Stimulated activated CD4-positive, alpha-beta T cell treated with anti-CD3 and anti-CD28 coated beads, Interleukin-12 subunit alpha, Interleukin-12 subunit beta, amount 100 ng/mL, for 4 hours (primary cell): ENCODE data around the gene RBM42.

Source experiments
- DNase-seq: peaks from one replicate; pipeline ENCODE4 v3.0.0-alpha.2; 2020

RBM42 gene

DNA sequence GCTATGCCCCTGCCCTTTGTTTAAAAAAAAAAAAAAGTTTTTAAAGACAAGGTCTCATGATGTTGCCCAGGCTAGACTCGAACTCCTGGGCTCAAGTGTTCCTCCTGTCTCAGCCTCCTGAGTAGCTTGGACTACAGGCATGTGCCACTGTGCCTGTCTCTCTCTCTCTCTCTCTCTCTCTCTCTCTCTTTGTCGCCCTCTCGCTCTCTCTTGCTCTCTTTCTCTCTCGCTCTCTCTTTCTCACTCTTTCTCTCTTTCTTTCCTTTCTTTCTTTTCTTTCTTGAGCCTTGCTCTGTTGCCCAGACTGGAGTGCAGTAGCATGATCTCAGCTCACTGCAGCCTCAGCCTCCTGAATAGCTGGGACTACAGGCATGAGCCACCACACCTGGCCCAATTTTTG lies 26.8 kb downstream of the RBM42 start:
- DNase-seq = no peak

DNA sequence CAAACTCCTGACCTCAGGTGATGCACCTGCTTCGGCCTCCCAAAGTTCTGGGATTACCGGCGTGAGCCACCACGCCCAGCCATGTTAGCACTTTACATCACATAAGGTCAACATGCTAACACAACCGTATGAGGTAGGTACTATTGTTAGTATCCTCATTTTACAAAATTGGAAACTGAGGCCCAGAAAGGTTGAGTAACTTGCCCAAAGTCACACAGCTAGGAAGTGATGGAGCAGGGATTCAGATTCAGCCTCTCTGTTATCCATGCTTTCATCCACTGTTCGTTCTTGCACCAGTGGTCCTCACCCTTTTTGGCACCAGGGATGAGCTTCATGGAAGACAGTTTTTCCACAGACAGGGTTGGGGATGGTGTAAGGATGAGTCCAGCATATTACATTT lies 27.9 kb downstream of the RBM42 start:
- no peak for DNase-seq

DNA sequence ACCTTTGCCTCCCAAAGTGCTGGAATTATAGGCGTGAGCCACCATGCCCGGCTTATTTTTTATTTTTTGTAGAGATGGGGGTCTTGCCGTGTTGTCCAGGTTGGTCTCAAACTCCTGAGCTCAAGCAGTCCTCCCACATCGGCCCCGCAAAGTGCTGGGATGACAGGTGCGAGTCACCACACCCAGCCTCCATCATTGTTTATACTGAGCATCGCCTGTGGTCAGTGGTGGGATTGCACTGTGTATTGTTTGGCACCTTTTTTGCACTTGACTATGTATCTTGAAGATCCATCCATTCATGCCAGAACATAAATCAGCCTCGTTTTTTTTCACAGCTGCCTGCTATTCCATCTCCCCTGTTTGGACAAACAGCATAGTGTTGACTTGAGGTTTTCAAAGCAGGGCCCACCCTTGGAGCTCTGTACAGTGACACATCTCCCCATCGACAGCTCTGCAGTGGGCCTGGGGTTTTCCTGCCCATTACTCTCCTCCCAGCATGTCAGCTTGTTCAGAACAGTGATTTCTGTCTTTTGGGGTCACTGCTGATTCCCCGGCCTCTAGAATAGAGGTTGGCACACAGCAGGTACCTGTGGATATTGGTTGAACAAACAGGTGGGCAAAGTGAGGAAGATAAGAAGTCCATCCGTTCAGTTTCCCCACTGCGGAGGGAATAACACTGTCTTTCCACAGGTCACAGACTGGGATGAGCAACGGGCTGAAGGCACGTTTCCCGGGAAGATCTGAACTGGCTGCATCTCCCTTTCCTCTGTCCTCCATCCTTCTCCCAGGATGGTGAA lies 29.3 kb downstream of the RBM42 start:
- no peak for DNase-seq

DNA sequence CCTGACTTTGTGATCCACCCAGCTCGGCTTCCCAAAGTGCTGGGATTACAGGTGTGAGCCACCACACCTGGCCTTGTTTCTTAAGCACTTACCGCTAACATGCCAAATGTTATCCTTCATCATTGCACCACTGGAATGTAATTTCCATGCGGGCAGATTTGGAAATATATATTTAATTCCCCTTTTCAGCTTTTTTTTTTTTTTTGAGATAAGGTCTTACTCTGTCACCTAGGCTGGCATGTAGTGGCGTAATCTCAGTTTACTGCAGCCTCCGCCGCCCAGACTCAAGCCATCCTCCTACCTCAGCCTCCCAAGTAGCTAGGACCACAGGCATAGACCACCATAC lies 33.1 kb downstream of the RBM42 start:
- DNase-seq = no peak

DNA sequence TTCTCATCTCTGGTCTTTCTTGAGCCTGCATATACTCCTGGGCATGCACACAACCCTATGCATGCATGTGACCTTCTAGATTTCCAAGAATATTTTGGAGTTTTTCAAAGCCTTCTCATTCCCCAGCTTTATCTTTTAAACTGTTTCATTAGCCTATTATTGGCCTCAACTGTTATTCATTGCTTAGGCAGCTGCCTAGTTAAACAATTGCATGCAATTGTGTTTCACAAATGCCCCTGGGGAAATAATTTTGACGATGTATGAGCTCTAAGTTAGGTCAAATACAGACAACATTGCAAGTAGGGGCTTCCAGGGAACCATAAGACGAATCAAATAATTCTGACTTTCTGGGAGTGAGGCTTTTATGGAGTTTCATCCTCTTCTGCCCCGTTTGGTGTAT lies 35.1 kb downstream of the RBM42 start:
- no peak for DNase-seq

DNA sequence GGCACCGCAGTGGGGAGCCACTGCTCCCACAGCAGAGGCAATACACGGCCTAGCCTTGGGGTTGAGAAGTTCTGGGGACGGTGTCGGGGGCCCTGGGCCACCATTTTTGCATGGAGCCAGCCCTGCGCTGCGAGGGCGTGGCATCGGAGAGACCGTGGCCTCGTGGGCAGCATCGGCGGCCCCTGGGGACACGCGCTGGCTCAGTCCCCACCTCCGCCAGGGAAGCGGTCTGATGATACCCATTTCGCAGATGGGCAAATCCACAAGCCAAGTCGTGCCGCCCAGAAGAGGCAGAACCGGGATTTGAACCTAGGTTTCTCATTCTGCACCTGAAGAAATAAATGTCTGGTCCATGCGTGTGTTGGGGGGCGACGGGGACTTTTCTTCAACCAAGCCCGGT lies 36.3 kb downstream of the RBM42 start:
- no peak for DNase-seq

DNA sequence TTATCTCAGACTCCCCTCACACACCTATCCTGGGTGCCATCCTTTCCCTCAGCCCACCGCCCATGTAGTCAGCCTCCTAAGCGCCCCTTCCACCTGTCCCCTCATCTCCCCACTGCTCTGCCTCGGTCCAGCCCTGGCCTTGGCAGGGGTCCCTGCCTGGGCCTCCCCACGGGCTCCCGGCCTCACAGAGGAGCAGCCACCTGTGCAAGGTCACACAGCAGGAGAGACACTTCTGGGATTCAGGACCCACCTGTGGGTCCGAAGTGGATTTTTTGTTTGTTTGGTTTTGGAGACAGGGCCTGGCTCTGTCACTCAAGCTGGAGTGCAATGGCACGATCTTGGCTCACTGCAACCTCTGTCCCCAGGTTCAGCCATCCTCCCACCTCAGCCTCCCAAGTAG lies 36.8 kb downstream of the RBM42 start:
- DNase-seq = no peak

DNA sequence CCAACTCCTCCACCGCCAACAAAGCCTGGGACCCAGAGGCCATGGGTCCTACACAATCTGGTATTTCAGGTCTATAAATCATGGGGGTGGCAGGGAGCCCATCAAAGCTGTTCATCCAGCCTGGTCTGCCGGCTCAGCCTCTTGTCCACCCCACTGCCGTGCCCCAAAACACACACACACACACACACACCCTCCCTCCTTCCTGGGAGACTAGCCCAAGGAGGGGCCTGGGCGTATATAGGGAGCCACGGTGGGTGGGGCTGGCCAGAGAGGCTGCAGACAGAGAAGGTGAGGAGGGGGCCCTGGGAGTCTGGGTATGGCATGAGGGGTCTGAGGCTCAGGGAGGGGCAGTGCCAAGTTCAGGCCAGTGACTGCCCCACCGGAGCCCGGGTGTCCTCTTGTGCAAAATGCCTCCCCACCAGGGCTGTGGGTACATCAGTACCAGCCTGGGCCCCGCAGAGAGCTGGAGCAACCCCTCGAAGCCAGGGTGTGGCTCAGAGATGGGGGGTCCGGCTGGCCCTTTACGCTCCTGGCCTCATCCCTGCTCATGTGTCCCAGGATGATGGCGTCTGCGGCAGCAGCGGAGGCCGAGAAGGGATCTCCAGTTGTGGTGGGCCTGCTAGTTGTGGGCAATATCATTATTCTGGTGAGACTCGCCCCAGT lies 37.5 kb downstream of the RBM42 start, which contains the start of gene UPK1A:
TSS of gene UPK1A (plus strand) at position 267 of the 663 bp plus-strand sequence. CDS start at position 563, 296 bp downstream.
- no peak for DNase-seq

DNA sequence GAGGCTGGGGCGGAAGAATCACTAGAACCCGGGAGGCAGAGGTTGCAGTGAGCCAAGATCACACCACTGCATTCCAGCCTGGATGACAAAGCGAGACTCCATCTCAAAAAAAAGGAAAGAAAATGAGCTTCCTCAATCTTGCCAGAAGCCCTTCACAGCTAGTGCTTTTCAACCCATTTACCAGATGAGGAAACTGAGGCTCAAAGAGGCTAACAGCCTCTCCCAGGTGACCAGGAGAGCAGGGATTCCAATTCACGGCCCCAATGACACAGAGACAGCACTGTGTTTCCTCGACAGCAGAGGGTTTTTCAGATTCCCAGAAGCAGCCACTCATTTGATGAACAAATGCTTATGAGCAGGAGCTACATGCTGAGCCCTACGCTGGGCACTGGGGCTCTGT lies 40.7 kb downstream of the RBM42 start:
- DNase-seq = no peak

DNA sequence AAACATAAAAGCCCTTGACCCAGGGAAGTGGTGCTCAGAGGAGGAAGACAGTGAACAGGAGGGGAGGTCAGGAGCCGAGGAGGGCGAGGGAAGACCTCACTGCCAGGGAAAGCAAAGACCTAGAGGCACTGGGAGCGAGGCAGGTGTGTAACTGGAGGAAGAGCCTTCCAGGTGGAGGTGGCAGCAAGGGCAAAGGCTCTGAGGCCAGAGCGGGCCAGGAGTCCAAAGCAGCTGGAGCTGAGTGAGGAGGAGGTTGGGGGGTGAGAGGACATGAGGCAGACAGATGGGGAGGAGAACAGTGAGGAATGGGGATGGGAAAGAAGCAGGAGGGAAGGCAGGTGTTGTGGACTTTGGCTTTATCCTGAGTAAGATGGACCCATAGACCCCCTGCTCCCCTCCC lies 41.1 kb downstream of the RBM42 start:
- DNase-seq = no peak

DNA sequence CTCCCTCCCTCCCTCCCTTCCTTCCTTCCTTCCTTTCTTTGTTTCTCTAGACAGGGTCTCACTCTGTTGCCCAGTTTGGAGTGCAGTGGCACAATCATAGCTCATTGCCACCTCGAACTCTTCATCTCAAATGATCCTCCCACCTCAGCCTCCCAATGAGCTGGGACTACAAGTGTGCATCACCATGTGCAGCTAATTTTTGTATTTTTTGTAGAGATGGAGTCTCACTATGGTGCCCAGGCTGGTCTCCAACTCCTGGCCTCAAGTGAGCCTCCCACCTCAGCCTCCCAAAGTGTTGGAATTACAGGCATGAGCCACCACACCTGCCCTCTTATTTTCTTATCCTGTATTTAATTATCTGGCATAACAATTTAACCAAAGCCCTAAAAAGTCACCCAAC lies 41.9 kb downstream of the RBM42 start:
- DNase-seq = no peak

DNA sequence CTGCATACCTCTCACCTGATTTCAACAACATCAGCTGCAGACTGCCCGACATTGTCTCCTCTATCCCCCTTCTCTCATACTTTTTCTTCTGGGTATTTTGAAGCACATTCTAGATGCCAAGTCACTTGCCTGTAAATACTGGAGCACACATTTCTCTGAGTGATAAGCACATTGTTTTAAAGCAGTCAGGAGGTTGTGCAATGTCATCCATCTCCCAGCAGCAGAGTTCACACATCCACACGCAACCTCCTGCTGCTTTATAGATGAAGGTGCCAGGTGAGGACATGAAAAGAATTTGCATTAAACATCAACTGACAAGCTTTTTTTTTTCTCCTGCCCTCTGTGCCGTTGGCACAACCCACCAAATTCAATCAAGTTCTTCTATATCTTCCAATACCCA lies 43.0 kb downstream of the RBM42 start:
- no peak for DNase-seq

DNA sequence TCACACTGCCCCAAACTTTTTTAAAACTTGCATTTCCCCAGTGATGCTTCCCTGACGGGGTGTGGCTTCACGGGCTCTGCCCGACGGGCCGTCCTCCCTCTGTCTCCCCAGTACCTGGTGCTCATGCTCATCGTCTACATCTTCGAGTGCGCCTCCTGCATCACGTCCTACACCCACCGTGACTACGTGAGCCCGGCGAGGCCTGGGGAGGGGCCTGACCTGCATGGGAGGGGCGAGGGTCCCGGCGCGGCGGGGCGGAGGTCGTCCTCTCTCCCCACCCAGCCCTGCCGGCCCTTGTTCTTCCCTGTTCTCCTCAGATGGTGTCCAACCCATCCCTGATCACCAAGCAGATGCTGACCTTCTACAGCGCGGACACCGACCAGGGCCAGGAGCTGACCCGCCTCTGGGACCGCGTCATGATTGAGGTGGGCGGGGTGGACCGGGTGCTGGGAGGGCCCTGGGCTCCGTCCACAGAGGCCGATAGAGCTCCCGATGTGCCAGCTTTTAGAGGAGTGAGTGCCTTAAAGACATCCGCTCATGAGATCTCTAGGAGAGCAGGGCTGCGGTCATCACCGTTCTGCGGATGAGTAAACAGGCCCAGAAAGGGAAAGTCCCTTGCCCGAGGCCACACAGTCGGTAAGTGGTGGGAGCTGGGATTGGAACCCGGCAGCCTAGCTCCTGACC lies 44.4 kb downstream of the RBM42 start:
- peak; percentile 34 for DNase-seq

DNA sequence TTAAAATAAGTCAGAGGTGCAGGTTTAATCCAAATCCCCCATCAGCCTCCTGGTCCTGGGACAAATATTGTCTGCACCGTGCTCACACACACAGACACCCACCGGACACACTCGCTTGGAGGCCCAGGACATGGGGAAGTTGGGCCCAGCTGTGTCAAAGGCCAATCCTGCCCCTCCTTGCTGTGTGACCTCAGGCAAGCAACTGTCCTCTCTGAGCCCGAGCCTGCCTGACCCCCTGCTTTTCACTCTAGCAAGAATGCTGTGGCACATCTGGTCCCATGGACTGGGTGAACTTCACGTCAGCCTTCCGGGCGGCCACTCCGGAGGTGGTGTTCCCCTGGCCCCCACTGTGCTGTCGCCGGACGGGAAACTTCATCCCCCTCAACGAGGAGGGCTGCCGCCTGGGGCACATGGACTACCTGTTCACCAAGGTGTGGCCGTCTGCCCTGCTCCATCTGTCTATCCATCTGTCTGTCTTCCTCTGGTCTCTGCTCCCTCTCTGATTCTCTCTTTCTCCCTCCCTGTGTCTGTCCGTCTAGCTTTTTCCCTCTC lies 46.8 kb downstream of the RBM42 start:
- no peak for DNase-seq
